HEK293 (cell line): ENCODE data around the gene HS3ST6.
"Not testable (repeated sequence)": the region's sequence is repeated elsewhere in the genome, so short reads cannot be mapped to it uniquely, and the experiment has no call there.

Experiments used
- CTCF ChIA-PET: fragments of 350-600 bp; formaldehyde crosslinking; extraction: SDS; loops from one replicate; lab custom pipeline; 2021; ENCODE audit warnings: antibody characterized with exemption; lab: Yijun Ruan, JAX
- POLR2A ChIA-PET: fragments of 300-600 bp; formaldehyde crosslinking; extraction: SDS; loops from one replicate; lab custom pipeline; 2020; ENCODE audit warnings: antibody characterized with exemption, inconsistent platforms; lab: Yijun Ruan, JAX
- H3K27ac ChIP-seq: fragments of 200-500 bp; sonication (Bioruptor generic); 2 replicates; pipeline ENCODE4 v1.5.1; 2014; ENCODE audit warnings: low read depth, low read length, control low read depth, inconsistent platforms; ENCODE audit errors: extremely low read depth
- H3K36me3 ChIP-seq, 2 experiments: fragments of 200-500 bp in 1 of 2; sonication (Bioruptor generic) in 1 of 2; 1 replicate in 1 of 2; 2 replicates in 1 of 2; pipeline ENCODE4 v1.5.1; 2014 to 2017; ENCODE audit warnings: inconsistent platforms in 2 of 2, low read length in 2 of 2; ENCODE audit not compliant: control insufficient read depth in 2 of 2, insufficient read depth in 1 of 2
- H3K4me1 ChIP-seq: fragments of 200-500 bp; sonication (Bioruptor generic); 2 replicates; pipeline ENCODE4 v1.5.1; 2014; ENCODE audit warnings: mild to moderate bottlenecking, low read length, inconsistent platforms; ENCODE audit not compliant: control insufficient read depth, insufficient read depth
- H3K4me3 ChIP-seq: 2 replicates; pipeline ENCODE4 v1.5.1; 2011; ENCODE audit warnings: low read depth, mild to moderate bottlenecking, control low read depth, low read length, moderate library complexity
- H3K9me3 ChIP-seq: fragments of 200-500 bp; sonication (Bioruptor generic); 2 replicates; pipeline ENCODE4 v1.5.1; 2014; ENCODE audit warnings: low read depth, low read length, inconsistent platforms; ENCODE audit not compliant: control insufficient read depth, insufficient read depth
- PATZ1 ChIP-seq: fragments of 450-650 bp; formaldehyde crosslinking; IDR thresholded peaks from 2 replicates; pipeline ENCODE4 v1.5.1; 2016; ENCODE audit warnings: missing biosample characterization, missing genetic modification characterization
- PRDM2 ChIP-seq: fragments of 450-650 bp; formaldehyde crosslinking; IDR thresholded peaks from 2 replicates; pipeline ENCODE4 v1.5.1; 2016; ENCODE audit warnings: missing biosample characterization, missing genetic modification characterization, borderline replicate concordance
- WT1 ChIP-seq: fragments of 450-650 bp; formaldehyde crosslinking; IDR thresholded peaks from 2 replicates; pipeline ENCODE4 v1.5.1; 2016; ENCODE audit warnings: missing biosample characterization, missing genetic modification characterization
- ZBTB44 ChIP-seq: fragments of 450-650 bp; IDR thresholded peaks from 2 replicates; pipeline ENCODE4 v1.5.1; 2018; ENCODE audit warnings: missing biosample characterization, mild to moderate bottlenecking, missing genetic modification characterization
- ZNF311 ChIP-seq: fragments of 450-650 bp; formaldehyde crosslinking; IDR thresholded peaks from 2 replicates; pipeline ENCODE4 v1.5.1; 2017; ENCODE audit warnings: missing biosample characterization, missing genetic modification characterization, borderline replicate concordance
- ZNF473 ChIP-seq: fragments of 450-650 bp; formaldehyde crosslinking; IDR thresholded peaks from 2 replicates; pipeline ENCODE4 v1.5.1; 2017; ENCODE audit warnings: missing biosample characterization, missing genetic modification characterization
- ZNF513 ChIP-seq: fragments of 450-650 bp; IDR thresholded peaks from 2 replicates; pipeline ENCODE4 v1.5.1; 2018; ENCODE audit warnings: missing biosample characterization, missing genetic modification characterization
- ZNF514 ChIP-seq: fragments of 450-650 bp; formaldehyde crosslinking; IDR thresholded peaks from 2 replicates; pipeline ENCODE4 v1.5.1; 2016; ENCODE audit warnings: missing biosample characterization, missing genetic modification characterization
- ZNF558 ChIP-seq: fragments of 450-650 bp; formaldehyde crosslinking; IDR thresholded peaks from 2 replicates; pipeline ENCODE4 v1.5.1; 2016; ENCODE audit warnings: missing biosample characterization, missing genetic modification characterization
- ZNF629 ChIP-seq: fragments of 450-650 bp; formaldehyde crosslinking; IDR thresholded peaks from 2 replicates; pipeline ENCODE4 v1.5.1; 2017; ENCODE audit warnings: missing biosample characterization, missing genetic modification characterization

Gene HS3ST6

GRCh38 chr16:1877089-1877488, 41.1 kb downstream of the HS3ST6 start (continued):
- TF ChIP-seq ZNF513 (tag by site-specific recombination): no peak
- no peak for TF ChIP-seq ZNF629 (tag by site-specific recombination)
- TF ChIP-seq ZNF558 (tag by site-specific recombination): no peak
- TF ChIP-seq ZBTB44 (tag by site-specific recombination): no peak

- ChIA-PET POLR2A (no interaction called here), CTCF (interaction anchor here (0.6 to 2.3 kb wide), 3 partner anchors 10 to 53 kb away, joined by 3 to 9 read pairs (median 3); no protein-coding TSS in a partner anchor)
These were observed 41.7 kb downstream of the HS3ST6 start for GRCh38 chr16:1876468-1876867.

GRCh38 chr16:1876066-1876465, 42.1 kb downstream of the HS3ST6 start:
- H3K9me3 ChIP-seq, H3K4me3 ChIP-seq, H3K36me3 ChIP-seq, POLR2A ChIA-PET, H3K27ac ChIP-seq, H3K4me1 ChIP-seq: not testable (repeated sequence)
- CTCF ChIA-PET: interaction anchor here (0.7 to 2.3 kb wide), 3 partner anchors 10 to 54 kb away, joined by 3 to 9 read pairs (median 3); no protein-coding TSS in a partner anchor

More at GRCh38 chr16:1876468-1876867, 41.7 kb downstream of the HS3ST6 start:
- Histone ChIP-seq H3K4me3 (no peak overlapping the region), H3K4me1 (no peaks in the 10 kb centered on the region), H3K27ac (no peak overlapping the region), H3K9me3 (no peaks in the 10 kb centered on the region), H3K36me3 (no peaks in the 10 kb centered on the region)
- TF ChIP-seq ZNF311 (tag by site-specific recombination): no peak
- TF ChIP-seq ZNF473 (tag by site-specific recombination): no peak
- TF ChIP-seq ZNF558 (tag by site-specific recombination): no peak
- TF ChIP-seq PATZ1 (tag by site-specific recombination): no peak
- TF ChIP-seq WT1: no peak
- TF ChIP-seq ZNF514: no peak
- no peak for TF ChIP-seq PRDM2 (tag by site-specific recombination)
